ENCODE measurements around the gene KLRD1.
"Not testable (repeated sequence)": the region's sequence is repeated elsewhere in the genome, so short reads cannot be mapped to it uniquely, and the experiment has no call there.

Gene KLRD1

GRCh38 chr12:10338470-10338869, 30.8 kb downstream of the KLRD1 start:
- not testable (repeated sequence) for DNase-seq (ENCODE audit: low read depth)

- no peak for DNase-seq (ENCODE audit: low read depth)
These were observed 31.6 kb downstream of the KLRD1 start for GRCh38 chr12:10339053-10339840.

- DNase-seq (ENCODE audit: low read depth): not testable (repeated sequence)
These were observed 33.3 kb downstream of the KLRD1 start for GRCh38 chr12:10340946-10341345.

- no peak for DNase-seq (ENCODE audit: low read depth)
These were observed 34.3 kb downstream of the KLRD1 start for GRCh38 chr12:10341892-10342509.

GRCh38 chr12:10351457-10351856, 43.8 kb downstream of the KLRD1 start:
- not testable (repeated sequence) for DNase-seq (ENCODE audit: low read depth)

- DNase-seq (ENCODE audit: low read depth): no peak
These were observed 46.4 kb downstream of the KLRD1 start for GRCh38 chr12:10354071-10354470.

- DNase-seq (ENCODE audit: low read depth): no peak
These were observed 46.8 kb downstream of the KLRD1 start for GRCh38 chr12:10354502-10354901.

- DNase-seq (ENCODE audit: low read depth): no peak
These were observed 50.5 kb downstream of the KLRD1 start for GRCh38 chr12:10358131-10358530.

GRCh38 chr12:10358969-10359368, 51.3 kb downstream of the KLRD1 start:
- DNase-seq (ENCODE audit: low read depth): no peak

- DNase-seq (ENCODE audit: low read depth): no peak
These were observed 53.4 kb downstream of the KLRD1 start for GRCh38 chr12:10361084-10361483.

- DNase-seq (ENCODE audit: low read depth): no peak
These were observed 54.0 kb downstream of the KLRD1 start for GRCh38 chr12:10361622-10362021.

GRCh38 chr12:10362325-10362724, 54.7 kb downstream of the KLRD1 start:
- DNase-seq (ENCODE audit: low read depth): no peak

- no peak for DNase-seq (ENCODE audit: low read depth)
These were observed 55.4 kb downstream of the KLRD1 start for GRCh38 chr12:10362828-10363657.

- no peak for DNase-seq (ENCODE audit: low read depth)
These were observed 55.9 kb downstream of the KLRD1 start for GRCh38 chr12:10363658-10363913.

- no peak for DNase-seq (ENCODE audit: low read depth)
These were observed 56.5 kb downstream of the KLRD1 start for GRCh38 chr12:10363914-10364814.

- DNase-seq (ENCODE audit: low read depth): no peak
These were observed 57.3 kb downstream of the KLRD1 start for GRCh38 chr12:10364815-10365622.

GRCh38 chr12:10365696-10366405, 58.2 kb downstream of the KLRD1 start:
- DNase-seq (ENCODE audit: low read depth): no peak

- no peak for DNase-seq (ENCODE audit: low read depth)
These were observed 59.2 kb downstream of the KLRD1 start for GRCh38 chr12:10366875-10367274.

- DNase-seq (ENCODE audit: low read depth): not testable (repeated sequence)
These were observed 60.0 kb downstream of the KLRD1 start for GRCh38 chr12:10367714-10368113.

Measured in GM04503 (cell line).